Hippocampal formation (tissue), 2 donors: ENCODE measurements around the gene OXGR1.

Experiments used
- DNase-seq, 2 donors: peaks; one replicate each; lab custom pipeline; 2025; lab: John Stamatoyannopoulos, UW

Gene OXGR1

DNA sequence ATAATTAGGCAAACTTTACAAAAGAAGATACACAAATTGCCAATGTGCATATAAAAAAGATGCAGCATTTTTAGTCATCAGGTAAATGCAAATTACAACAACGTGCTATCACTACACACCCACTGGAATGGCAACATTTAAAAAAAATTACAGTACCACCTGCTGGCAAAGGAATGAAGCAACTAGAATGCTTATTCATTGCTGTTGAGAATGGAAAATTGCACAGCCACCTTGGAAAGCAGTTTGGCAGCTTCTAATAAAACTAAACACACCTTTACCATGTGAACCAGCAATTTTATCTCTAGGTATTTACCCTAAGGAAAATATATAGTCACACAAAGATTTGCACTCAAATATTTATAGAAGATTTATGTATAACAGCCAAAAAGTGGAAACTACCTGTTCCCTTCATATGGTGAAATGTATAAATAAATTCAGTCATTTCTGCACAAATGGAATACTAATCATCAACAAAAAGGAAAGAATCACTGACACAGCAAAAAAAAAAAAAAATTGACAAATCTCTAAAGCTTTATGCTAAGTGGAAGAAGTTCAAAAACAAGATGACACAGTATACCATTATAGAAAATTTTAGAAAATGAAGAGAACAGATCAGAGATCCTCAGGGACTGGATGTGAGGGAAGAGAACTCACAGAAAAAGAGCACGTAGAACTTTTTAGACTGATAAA lies 30.3 kb downstream of the OXGR1 start:
- no peak for DNase-seq

DNA sequence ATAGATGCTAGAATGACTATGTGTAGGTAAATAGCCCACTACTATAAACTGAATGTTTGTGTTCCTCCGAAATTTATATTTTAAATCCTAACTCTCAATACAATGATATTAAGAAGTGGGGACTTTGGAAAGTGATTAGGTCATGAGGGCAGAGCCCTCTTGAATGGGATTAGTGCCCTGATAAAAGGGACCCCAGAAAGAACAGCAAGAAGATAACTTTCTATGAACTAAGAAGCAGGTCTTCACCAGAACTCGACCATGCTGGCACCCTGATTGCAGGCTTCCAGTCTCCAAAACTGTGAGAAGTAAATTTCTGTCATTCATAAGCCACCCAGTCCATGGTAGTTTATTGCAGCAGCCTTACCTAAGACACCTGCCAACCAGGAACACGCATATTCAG lies 33.9 kb downstream of the OXGR1 start:
- no peak for DNase-seq

DNA sequence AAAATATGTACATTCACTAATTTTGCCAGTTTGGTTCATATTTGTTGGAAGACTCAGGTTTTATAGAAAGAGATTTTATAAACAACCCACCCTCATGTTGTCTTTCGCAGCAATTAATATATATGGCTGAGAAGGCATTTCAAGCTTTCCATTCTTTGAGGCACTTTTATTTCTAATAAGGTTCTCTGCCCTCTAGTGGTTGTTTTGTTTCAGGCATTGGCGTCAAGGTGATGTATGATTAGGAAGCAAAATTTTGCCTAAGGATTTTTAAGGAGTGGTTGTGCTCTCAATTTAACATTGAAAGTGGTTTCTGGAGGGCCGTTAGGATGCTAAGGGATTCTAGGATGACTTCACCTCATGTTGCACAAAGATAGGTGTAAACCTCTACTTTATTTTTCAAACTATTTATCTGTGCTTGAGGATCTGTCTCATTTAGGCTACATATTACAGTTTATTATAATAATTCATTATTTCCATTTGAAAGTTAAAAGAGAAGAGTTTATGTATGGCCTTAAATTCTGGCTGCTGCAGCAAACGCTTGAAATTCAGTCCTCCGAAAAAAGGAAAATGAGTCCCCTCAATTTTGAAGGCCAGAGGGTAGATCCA lies 35.9 kb downstream of the OXGR1 start:
- peak in 1 of 2 donors; percentile 52 for DNase-seq

DNA sequence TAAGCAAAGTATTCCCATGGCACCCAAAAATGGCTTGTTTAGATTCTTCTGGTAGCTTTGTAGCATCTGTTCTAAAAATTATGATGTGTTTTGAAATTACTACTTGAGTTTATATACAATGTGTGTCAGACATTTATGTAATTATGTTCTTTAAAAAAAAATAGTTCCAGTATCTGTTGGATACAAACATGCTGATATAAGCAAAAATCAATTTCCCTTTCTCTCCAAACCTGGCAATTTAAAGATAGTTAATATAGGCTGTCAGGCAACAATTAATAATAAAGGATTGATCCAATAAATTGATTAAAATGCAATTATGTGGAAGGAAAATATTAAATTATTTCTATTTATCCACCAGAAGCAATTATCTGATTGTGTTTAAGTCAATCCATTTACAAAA lies 41.7 kb downstream of the OXGR1 start:
- no peak for DNase-seq

DNA sequence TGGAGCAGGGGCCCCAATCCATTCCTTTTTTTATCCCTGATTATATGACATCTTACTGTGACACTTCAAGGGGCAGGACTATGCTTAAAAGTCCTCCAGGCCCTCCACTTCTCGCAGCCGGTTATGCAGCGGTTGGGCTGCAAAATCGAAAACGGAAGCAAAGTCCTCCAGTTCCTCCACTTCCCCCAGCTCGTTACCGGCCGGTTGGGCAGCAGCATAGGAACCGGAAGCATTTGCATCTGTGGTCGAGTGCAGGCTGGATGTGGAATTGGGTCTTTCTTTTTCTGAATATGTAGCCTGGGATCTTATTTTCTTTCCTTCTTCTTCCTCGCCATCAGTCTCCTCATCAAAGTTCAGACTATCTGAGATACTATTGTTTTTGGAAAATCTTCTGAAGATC lies 46.1 kb downstream of the OXGR1 start:
- DNase-seq: no peak

DNA sequence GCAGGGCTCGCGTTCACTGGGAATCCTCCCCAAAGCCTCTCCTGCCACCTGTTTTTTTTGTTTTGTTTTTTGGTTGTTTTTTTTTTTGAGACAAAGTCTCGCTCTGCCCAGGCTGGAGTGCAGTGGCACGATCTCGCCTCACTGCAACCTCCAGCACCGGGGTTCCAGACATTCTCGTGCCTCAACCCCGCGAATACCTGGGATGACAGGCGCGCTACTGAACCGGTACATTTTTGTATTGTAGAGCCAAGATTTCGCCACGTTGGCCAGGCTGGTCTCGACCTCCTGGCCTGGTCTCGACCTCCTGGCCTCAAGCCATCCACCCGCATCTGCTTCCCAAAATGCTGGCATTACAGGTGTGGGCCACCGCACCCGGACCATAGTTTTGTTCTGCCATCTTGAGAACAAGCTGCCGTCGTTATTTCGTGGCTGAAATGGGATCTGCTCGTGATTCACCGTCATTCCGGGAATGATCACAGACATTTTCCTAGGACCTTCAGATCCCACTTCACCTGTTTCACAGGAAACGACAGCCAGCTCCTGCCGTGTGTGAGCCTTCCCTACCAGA lies 46.8 kb downstream of the OXGR1 start:
- DNase-seq: no peak

DNA sequence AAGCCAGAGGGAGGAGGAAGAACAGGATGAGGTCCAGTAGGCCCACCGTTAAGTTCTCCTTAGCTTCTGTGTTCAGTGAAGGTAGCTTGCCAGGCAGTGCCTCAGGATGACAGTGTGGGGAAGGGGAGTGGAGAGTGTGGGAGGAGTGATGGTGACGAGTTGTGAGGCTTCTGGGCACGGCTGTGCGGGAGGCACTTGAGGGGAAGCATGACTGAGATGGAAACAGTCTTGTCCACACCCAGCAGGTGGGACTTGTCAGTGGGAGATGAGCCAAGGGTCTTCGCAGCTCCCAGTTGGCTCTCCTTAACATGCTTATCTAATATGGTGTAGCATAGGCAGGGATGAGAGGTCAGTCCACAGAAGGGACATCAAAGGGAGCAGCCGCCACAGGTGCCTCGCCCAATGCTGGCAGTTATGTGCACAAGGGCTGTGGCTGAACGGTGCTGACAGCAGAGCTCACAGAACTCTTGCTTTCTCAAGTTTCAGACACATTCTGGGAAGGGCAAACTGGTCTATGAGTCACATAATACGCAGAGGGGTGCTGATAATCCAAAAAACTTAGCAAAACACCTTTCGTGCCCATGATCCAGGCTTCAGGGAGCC lies 47.5 kb downstream of the OXGR1 start:
- no peak for DNase-seq

DNA sequence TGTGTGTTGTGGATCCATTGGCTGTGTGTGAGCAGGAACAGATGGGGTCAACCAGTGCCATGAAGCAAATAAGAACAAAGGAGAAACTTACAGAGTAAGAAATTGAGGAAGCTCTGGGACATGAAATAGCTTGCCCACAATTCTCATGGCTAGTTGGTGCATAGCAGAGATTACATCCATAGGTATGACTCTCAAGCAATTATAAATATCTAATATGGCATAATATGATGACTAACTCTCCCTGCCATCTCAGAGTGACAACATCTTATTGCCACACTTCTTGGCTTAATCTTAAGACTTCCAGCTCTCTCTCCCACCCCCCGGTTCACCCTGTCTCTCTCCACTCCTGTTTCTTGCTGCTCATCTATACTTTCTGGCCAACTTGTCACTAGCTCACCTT lies 53.3 kb downstream of the OXGR1 start:
- DNase-seq: no peak

DNA sequence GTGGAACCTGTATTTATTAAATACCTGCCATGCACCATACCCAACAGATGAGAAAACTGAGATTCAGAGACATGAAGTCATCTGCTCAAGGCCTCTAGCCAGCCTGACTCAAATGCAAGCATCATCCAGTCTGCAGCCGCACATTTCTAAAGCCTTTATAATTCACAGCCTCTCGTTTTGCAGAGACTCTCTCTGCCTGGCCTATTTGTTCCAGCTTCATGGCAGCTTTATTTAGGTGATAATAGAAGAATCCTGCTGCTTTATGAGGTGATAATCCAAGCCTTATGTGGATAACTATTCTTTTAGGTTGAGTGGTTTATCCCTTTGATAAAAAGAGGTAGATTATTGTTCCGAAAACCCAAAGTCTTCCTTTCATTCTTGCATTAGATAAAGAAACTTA lies 58.4 kb downstream of the OXGR1 start:
- DNase-seq: no peak
